WTC11 (cell line): ENCODE data around the gene SIGLEC5. TPM values are rescaled to one million over a fixed set of nuclear protein-coding genes. Genes with fewer than 3 reads are reported as not detected.

Experiments
- ATAC-seq: fragments of 200-7000 bp; cut with Tn5 transposase; 2 replicates; pipeline ENCODE4 v1.10.0; 2021; ENCODE audit warnings: mild to moderate bottlenecking, moderate library complexity
- CTCF ChIA-PET: fragments of 300-600 bp; sonication (Branson Sonifier 250); formaldehyde crosslinking; loops from one replicate; lab custom pipeline; 2021; ENCODE audit warnings: antibody characterized with exemption; lab: Charles Lee
- POLR2A ChIA-PET: fragments of 350-600 bp; sonication (Branson Sonifier 250); formaldehyde crosslinking; loops from one replicate; lab custom pipeline; 2021; ENCODE audit warnings: antibody characterized with exemption; lab: Charles Lee
- DNase-seq: peaks from one replicate; pipeline ENCODE4 v3.0.0; 2021; ENCODE audit warnings: low spot score
- H3K27ac Mint-ChIP-seq: 2 replicates; pipeline ENCODE4 v1.8.0; 2021; ENCODE audit warnings: mixed read lengths
- H3K27me3 Mint-ChIP-seq: 2 replicates; pipeline ENCODE4 v1.8.0; 2021; ENCODE audit warnings: low read depth, mild to moderate bottlenecking, moderate library complexity, mixed read lengths
- H3K36me3 Mint-ChIP-seq: 2 replicates; pipeline ENCODE4 v1.8.0; 2021; ENCODE audit warnings: mixed read lengths
- H3K4me1 Mint-ChIP-seq: 2 replicates; pipeline ENCODE4 v1.8.0; 2022; ENCODE audit warnings: mixed read lengths
- H3K4me3 Mint-ChIP-seq: 2 replicates; pipeline ENCODE4 v1.8.0; 2021; ENCODE audit warnings: mild to moderate bottlenecking, moderate library complexity, mixed read lengths
- H3K9me3 Mint-ChIP-seq: 2 replicates; pipeline ENCODE4 v1.8.0; 2021; ENCODE audit warnings: mixed read lengths
- ARID4B ChIP-seq: sonication (generic); formaldehyde crosslinking; IDR thresholded peaks from 2 replicates; pipeline ENCODE4 v1.8.0; 2023; ENCODE audit warnings: missing genetic modification reagents, mild to moderate bottlenecking, borderline replicate concordance
- ATF3 ChIP-seq: sonication (generic); formaldehyde crosslinking; conservative IDR thresholded peaks from 2 replicates; pipeline ENCODE4 v1.8.1; 2022; ENCODE audit warnings: mild to moderate bottlenecking, missing genetic modification reagents
- CTCF ChIP-seq: fragments of 200-600 bp; IDR thresholded peaks from 2 replicates; pipeline ENCODE4 v1.8.0; 2022; ENCODE audit warnings: antibody characterized with exemption
- EMX1 ChIP-seq: fragments of 250-450 bp; sonication (Bioruptor Pico); IDR thresholded peaks from 2 replicates; pipeline ENCODE4 v1.8.0; 2021; ENCODE audit warnings: mild to moderate bottlenecking
- FOXK1 ChIP-seq: sonication (generic); formaldehyde crosslinking; IDR thresholded peaks from 2 replicates; pipeline ENCODE4 v1.8.0; 2022; ENCODE audit warnings: mild to moderate bottlenecking, moderate library complexity, missing genetic modification reagents
- HMGXB4 ChIP-seq: sonication (generic); formaldehyde crosslinking; IDR thresholded peaks from 2 replicates; pipeline ENCODE4 v1.8.1; 2023; ENCODE audit warnings: mild to moderate bottlenecking, moderate library complexity, missing genetic modification reagents
- MAX ChIP-seq: sonication (generic); formaldehyde crosslinking; IDR thresholded peaks from 2 replicates; pipeline ENCODE4 v1.8.0; 2022; ENCODE audit warnings: mild to moderate bottlenecking, missing genetic modification reagents
- NFATC4 ChIP-seq: fragments of 250-450 bp; sonication (Bioruptor Pico); IDR thresholded peaks from 2 replicates; pipeline ENCODE4 v1.9.0; 2021; ENCODE audit warnings: mild to moderate bottlenecking
- PREB ChIP-seq: sonication (generic); formaldehyde crosslinking; IDR thresholded peaks from 2 replicates; pipeline ENCODE4 v1.8.1; 2022; ENCODE audit warnings: mild to moderate bottlenecking, missing genetic modification reagents, moderate library complexity, borderline replicate concordance
- RORB ChIP-seq: fragments of 250-450 bp; sonication (Bioruptor Pico); IDR thresholded peaks from 2 replicates; pipeline ENCODE4 v1.9.0; 2021; ENCODE audit warnings: mild to moderate bottlenecking
- SMAD4 ChIP-seq: sonication (generic); formaldehyde crosslinking; IDR thresholded peaks from 2 replicates; pipeline ENCODE4 v1.8.0; 2022; ENCODE audit warnings: mild to moderate bottlenecking, missing genetic modification reagents
- SP1 ChIP-seq: sonication (generic); formaldehyde crosslinking; conservative IDR thresholded peaks from 2 replicates; pipeline ENCODE4 v1.8.1; 2022; ENCODE audit warnings: missing genetic modification reagents
- TEAD4 ChIP-seq: sonication (generic); formaldehyde crosslinking; IDR thresholded peaks from 2 replicates; pipeline ENCODE4 v1.8.0; 2022; ENCODE audit warnings: mild to moderate bottlenecking, missing genetic modification reagents
- USF2 ChIP-seq: sonication (generic); formaldehyde crosslinking; IDR thresholded peaks from 2 replicates; pipeline ENCODE4 v1.8.1; 2023; ENCODE audit warnings: mild to moderate bottlenecking, missing genetic modification reagents, moderate library complexity
- ZBTB43 ChIP-seq: sonication (generic); formaldehyde crosslinking; IDR thresholded peaks from 2 replicates; pipeline ENCODE4 v1.8.1; 2023; ENCODE audit warnings: mild to moderate bottlenecking, missing genetic modification reagents
- ZNF317 ChIP-seq: sonication (generic); formaldehyde crosslinking; IDR thresholded peaks from 2 replicates; pipeline ENCODE4 v1.8.1; 2023; ENCODE audit warnings: low read depth, mild to moderate bottlenecking, moderate library complexity, missing genetic modification reagents, borderline replicate concordance
- ZNF512 ChIP-seq: sonication (generic); formaldehyde crosslinking; IDR thresholded peaks from 2 replicates; pipeline ENCODE4 v1.8.1; 2022; ENCODE audit warnings: missing genetic modification reagents, borderline replicate concordance
- total RNA-seq: library from RNA; stranded (reverse); gene quantifications from 3 replicates; pipeline ENCODE4 v1.2.3, GENCODE V29; 2021

Gene SIGLEC5
- total RNA-seq, 1 experiment from 2014 or later: 0.15 TPM

GRCh38 chr19:51573331-51573730 is 56.9 kb downstream of the SIGLEC5 start (continued):
- no peak for TF ChIP-seq EMX1
- TF ChIP-seq SMAD4 (CRISPR knock-in tag): no peak
- no peak for TF ChIP-seq ARID4B (CRISPR knock-in tag)
- TF ChIP-seq HMGXB4 (CRISPR knock-in tag): no peak
- TF ChIP-seq USF2 (CRISPR knock-in tag): no peak

- Mint-ChIP-seq H3K36me3 (peaks cover 11% of the 10 kb centered on the region), H3K9me3 (no peaks in the 10 kb centered on the region), H3K4me1 (peaks cover 7% of the 10 kb centered on the region), H3K27me3 (peaks cover 21% of the 10 kb centered on the region), H3K27ac (no peak overlapping the region), H3K4me3 (no peak overlapping the region)
- ChIA-PET POLR2A (no interaction called here), CTCF (no interaction called here)
- no peak for TF ChIP-seq HMGXB4 (CRISPR knock-in tag)
- no peak for TF ChIP-seq TEAD4 (CRISPR knock-in tag)
- no peak for TF ChIP-seq NFATC4
- TF ChIP-seq ATF3 (CRISPR knock-in tag): no peak
- TF ChIP-seq PREB (CRISPR knock-in tag): no peak
- TF ChIP-seq ZNF512 (CRISPR knock-in tag): no peak
- TF ChIP-seq FOXK1 (CRISPR knock-in tag): no peak
- TF ChIP-seq ZNF317 (CRISPR knock-in tag): no peak
- TF ChIP-seq ZBTB43 (CRISPR knock-in tag): no peak
- no peak for TF ChIP-seq SP1
- TF ChIP-seq CTCF: no peak
- no peak for TF ChIP-seq RORB (CRISPR knock-in tag)
- TF ChIP-seq MAX: no peak
- no peak for DNase-seq
- ATAC-seq: no peak
Observed at GRCh38 chr19:51572908-51573307, 57.3 kb downstream of the SIGLEC5 start.
